T-helper 2 cell (primary cell): ENCODE results near the gene MDM2.
"Not testable (repeated sequence)": the region's sequence is repeated elsewhere in the genome, so short reads cannot be mapped to it uniquely, and the experiment has no call there.

ENCODE experiments used
- DNase-seq, 5 experiments: peaks; one replicate each; pipeline versions ENCODE4 v3.0.0 to v3.0.0-alpha.2; 2012 to 2022

The MDM2 gene

GRCh38 chr12:68786929-68787328 is 21.0 kb upstream of the MDM2 start:
- DNase-seq, result no peak

GRCh38 chr12:68788554-68789143 is 19.3 kb upstream of the MDM2 start:
- DNase-seq, result no peak

- no peak for DNase-seq
Measured at GRCh38 chr12:68789144-68789878, 18.7 kb upstream of the MDM2 start.

- no peak for DNase-seq
Measured at GRCh38 chr12:68790081-68790951, 17.7 kb upstream of the MDM2 start.

GRCh38 chr12:68790952-68791234 is 17.1 kb upstream of the MDM2 start:
- no peak for DNase-seq

- no peak for DNase-seq
Measured at GRCh38 chr12:68791897-68792481, 16.0 kb upstream of the MDM2 start.

- peak in 2 of 5 experiments; percentile 32 to 62 for DNase-seq
Measured at GRCh38 chr12:68792952-68793351, 15.0 kb upstream of the MDM2 start.

- DNase-seq, result peak in 1 of 5 experiments; percentile 11
Measured at GRCh38 chr12:68793436-68793835, 14.5 kb upstream of the MDM2 start.

- no peak for DNase-seq
Measured at GRCh38 chr12:68793975-68794652, 13.9 kb upstream of the MDM2 start.

- no peak for DNase-seq
Measured at GRCh38 chr12:68794653-68795251, 13.2 kb upstream of the MDM2 start.

- no peak for DNase-seq
Measured at GRCh38 chr12:68796399-68796798, 11.6 kb upstream of the MDM2 start.

- no peak for DNase-seq
Measured at GRCh38 chr12:68798882-68799234, 9.1 kb upstream of the MDM2 start.

- DNase-seq, result no peak
Measured at GRCh38 chr12:68800294-68800693, 7.7 kb upstream of the MDM2 start.

- DNase-seq, result not testable (repeated sequence)
Measured at GRCh38 chr12:68801124-68801523, 6.9 kb upstream of the MDM2 start.

- DNase-seq, result not testable (repeated sequence)
Measured at GRCh38 chr12:68802372-68802745, 5.6 kb upstream of the MDM2 start.

- not testable (repeated sequence) for DNase-seq
Measured at GRCh38 chr12:68802911-68803651, 4.9 kb upstream of the MDM2 start.

- no peak for DNase-seq
Measured at GRCh38 chr12:68803948-68804656, 3.9 kb upstream of the MDM2 start.

GRCh38 chr12:68804657-68805591 is 3.1 kb upstream of the MDM2 start:
- DNase-seq, result no peak

GRCh38 chr12:68805592-68806120 is 2.3 kb upstream of the MDM2 start:
- no peak for DNase-seq
